Rectal smooth muscle tissue (tissue), 1 donor: ENCODE data around the gene CPTP.

Experiments
- H3K27ac ChIP-seq: one replicate; pipeline ENCODE4 v1.7.0; 2013; ENCODE audit warnings: low read depth, low read length, inconsistent platforms
- H3K27me3 ChIP-seq: one replicate; pipeline ENCODE4 v1.7.0; 2013; ENCODE audit warnings: low read length; ENCODE audit not compliant: control insufficient read depth, insufficient read depth
- H3K36me3 ChIP-seq: one replicate; pipeline ENCODE4 v1.7.0; 2013; ENCODE audit warnings: low read length; ENCODE audit not compliant: control insufficient read depth, insufficient read depth
- H3K4me1 ChIP-seq: one replicate; pipeline ENCODE4 v1.7.0; 2013; ENCODE audit warnings: low read length; ENCODE audit not compliant: control insufficient read depth, insufficient read depth
- H3K4me3 ChIP-seq: one replicate; pipeline ENCODE4 v1.7.0; 2013; ENCODE audit warnings: low read length
- H3K9ac ChIP-seq: one replicate; pipeline ENCODE4 v1.7.0; 2013; ENCODE audit warnings: low read length

CPTP gene

GRCh38 chr1:1321477-1321876 is 3.1 kb upstream of the CPTP start:
- Histone ChIP-seq H3K27me3 (no peaks in the 10 kb centered on the region), H3K36me3 (peaks cover 16% of the 10 kb centered on the region), H3K4me1 (peaks cover 19% of the 10 kb centered on the region), H3K4me3 (no peak overlapping the region), H3K9ac (no peak overlapping the region), H3K27ac (no peak overlapping the region)

DNA sequence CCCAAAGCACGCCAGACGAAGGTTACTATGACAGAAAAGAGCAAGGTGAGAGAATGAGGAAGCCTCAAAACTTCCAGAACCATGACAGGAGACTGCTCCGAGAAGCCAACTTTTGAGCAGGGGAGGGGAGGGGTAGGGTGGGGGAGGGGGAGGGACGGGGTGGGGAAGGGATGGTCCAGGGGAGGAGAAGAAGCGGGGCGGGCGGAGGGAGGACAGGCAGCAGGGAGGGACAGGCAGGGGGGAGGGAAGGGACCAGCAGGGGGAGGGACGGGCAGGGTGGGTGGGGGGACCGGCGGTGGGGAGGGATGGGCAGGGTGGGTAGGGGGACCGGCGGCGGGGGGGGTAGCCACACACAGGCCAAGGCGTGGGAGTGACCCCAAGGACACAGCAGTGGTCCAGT is 2.2 kb upstream of the CPTP start:
- no peak overlapping the region for H3K4me3 ChIP-seq
- no peak overlapping the region for H3K9ac ChIP-seq
- H3K27me3 ChIP-seq, result no peaks in the 10 kb centered on the region
- H3K4me1 ChIP-seq, result peaks cover 19% of the 10 kb centered on the region
- H3K36me3 ChIP-seq, result peaks cover 16% of the 10 kb centered on the region
- H3K27ac ChIP-seq, result no peak overlapping the region

GRCh38 chr1:1322952-1323351 is 1.6 kb upstream of the CPTP start:
- Histone ChIP-seq H3K4me3 (peak overlapping the region; percentile 10), H3K9ac (no peak overlapping the region), H3K27me3 (no peaks in the 10 kb centered on the region), H3K27ac (no peak overlapping the region), H3K36me3 (peaks cover 16% of the 10 kb centered on the region), H3K4me1 (peaks cover 16% of the 10 kb centered on the region)

GRCh38 chr1:1324084-1324523 is 498 bp upstream of the CPTP start:
- Histone ChIP-seq H3K36me3 (peaks cover 16% of the 10 kb centered on the region), H3K9ac (peak overlapping the region; percentile 68), H3K27ac (peak overlapping the region; percentile 83), H3K4me1 (peaks cover 11% of the 10 kb centered on the region), H3K27me3 (no peaks in the 10 kb centered on the region), H3K4me3 (peak overlapping the region; percentile 90)

DNA sequence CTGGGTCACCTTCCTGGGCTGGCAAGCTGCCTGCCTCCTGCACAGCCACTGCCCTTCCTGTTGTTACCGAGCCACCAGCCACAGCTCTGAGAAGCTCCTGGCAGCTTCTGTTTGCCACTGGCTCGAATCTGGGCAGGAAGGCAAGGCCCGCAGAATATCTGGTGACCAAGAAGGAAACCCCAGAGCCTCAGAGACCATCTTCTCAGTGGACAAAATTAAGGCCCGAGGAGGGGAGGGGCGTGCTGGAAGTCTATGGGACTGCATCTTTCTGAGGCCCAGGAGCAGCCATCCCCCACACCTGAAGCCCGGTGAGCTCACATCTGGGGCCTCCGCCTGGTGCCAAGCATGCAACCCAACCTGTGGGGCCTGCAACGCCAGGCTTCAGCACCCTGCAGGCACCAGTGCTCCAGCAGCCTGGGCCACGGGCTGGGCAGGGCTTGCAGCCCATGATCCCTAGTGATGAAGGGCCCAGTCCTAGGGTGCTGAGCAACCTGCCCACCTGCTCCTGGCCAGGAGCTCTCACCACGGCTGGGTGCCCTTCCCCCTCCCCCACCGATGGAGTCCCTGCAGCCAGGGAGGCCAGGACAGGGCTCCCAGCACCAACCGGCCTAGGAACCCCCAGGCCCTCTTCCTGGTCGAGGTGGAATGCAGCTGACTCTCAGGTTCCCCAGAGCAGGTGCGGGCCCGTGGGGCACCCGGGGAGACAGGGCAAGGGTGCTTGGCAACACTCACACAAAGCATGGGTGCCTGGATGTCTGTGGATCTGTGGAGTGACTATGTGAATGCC is 879 bp downstream of the CPTP start:
- peaks cover 11% of the 10 kb centered on the region for H3K4me1 ChIP-seq
- H3K4me3 ChIP-seq, result peak overlapping the region; percentile 84
- H3K36me3 ChIP-seq, result peaks cover 3% of the 10 kb centered on the region
- H3K9ac ChIP-seq, result peak overlapping the region; percentile 85
- peak overlapping the region; percentile 67 for H3K27ac ChIP-seq
- H3K27me3 ChIP-seq, result no peaks in the 10 kb centered on the region

DNA sequence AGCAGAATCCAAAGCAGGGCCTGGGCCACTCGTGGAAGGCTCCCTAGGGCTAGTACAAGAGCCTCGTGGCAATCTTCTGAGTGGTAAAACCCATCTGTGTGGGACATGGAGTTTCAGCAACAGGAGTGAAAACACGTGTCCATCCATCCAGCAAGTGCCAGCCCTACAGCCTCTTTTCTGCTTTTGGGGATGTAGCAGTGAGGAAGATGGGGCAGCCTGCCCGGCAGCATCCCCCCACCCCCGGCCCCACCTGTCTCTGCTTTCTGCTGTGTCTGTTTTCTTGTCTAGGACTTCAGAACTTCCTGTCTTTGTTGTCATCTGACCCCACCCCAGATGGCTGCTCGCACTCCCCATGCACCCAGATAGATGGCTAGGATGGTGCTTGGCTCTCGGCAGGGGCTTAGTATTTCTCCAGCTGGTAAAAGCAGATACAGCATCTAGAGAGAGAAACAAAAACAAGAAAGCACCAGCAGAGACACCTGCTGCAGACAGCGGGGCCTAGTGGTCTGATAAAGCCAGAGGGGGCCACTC is 1.5 kb downstream of the CPTP start:
- Histone ChIP-seq H3K4me3 (no peak overlapping the region), H3K4me1 (peaks cover 11% of the 10 kb centered on the region)

GRCh38 chr1:1327291-1327690 is 2.7 kb downstream of the CPTP start:
- peaks cover 2% of the 10 kb centered on the region for H3K36me3 ChIP-seq
- H3K27ac ChIP-seq, result no peak overlapping the region
- H3K9ac ChIP-seq, result no peak overlapping the region
- H3K27me3 ChIP-seq, result no peaks in the 10 kb centered on the region
- peaks cover 9% of the 10 kb centered on the region for H3K4me1 ChIP-seq
- no peak overlapping the region for H3K4me3 ChIP-seq

More for the DNA sequence above, 1.5 kb downstream of the CPTP start:
- Histone ChIP-seq H3K27me3 (no peaks in the 10 kb centered on the region), H3K9ac (no peak overlapping the region), H3K36me3 (peaks cover 2% of the 10 kb centered on the region), H3K27ac (no peak overlapping the region)

GRCh38 chr1:1328254-1328653 is 3.7 kb downstream of the CPTP start:
- Histone ChIP-seq H3K27ac (no peak overlapping the region), H3K36me3 (peaks cover 2% of the 10 kb centered on the region), H3K4me1 (peaks cover 6% of the 10 kb centered on the region), H3K27me3 (no peaks in the 10 kb centered on the region), H3K9ac (no peak overlapping the region), H3K4me3 (no peak overlapping the region)

DNA sequence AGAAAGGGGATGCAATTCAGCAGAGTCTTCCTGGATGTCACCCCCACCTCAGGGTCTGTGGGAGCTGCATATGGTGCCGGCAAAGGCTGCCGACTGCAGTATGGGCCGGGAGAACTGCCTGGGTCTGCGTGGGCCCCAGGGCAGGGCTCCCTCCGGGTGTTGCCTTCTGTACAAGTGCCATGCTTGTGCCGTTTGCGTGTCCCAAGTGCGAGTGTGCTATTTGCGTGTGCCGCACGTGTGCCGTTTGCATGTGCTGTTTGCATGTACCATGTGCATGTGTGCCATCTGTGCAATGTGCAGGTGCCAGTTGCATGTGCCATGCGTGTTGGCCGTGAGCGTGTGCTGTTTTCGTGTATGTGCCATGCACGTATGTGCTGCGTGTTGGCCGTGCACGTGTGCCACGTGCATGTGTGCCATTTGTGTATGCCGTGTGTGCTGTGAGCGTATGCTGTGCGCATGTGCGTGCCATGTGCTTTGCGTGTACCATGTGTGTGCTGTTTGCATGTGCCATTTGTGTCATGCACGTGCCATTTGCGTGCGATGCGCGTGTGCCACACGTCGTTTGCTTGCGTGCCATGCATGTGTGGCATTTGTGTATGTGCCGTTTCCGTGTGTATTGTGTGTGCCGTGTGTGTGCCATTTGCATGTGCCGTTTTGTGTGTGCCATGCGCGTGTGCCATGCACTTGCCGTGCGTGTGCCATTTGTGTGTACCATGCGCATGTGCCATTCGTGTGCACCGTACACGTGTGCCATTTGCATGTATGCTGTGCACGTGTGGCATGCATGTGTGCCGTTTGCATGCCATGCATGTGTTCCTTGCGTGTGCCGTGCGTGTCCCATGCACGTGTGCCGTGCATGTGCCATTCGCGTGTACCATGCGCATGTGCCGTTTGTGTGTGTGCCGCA is 5.0 kb downstream of the CPTP start:
- Histone ChIP-seq H3K36me3 (peaks cover 2% of the 10 kb centered on the region), H3K4me1 (peaks cover 6% of the 10 kb centered on the region), H3K9ac (no peak overlapping the region), H3K27me3 (no peaks in the 10 kb centered on the region), H3K4me3 (no peak overlapping the region), H3K27ac (no peak overlapping the region)

- no peaks in the 10 kb centered on the region for H3K27me3 ChIP-seq
- H3K4me1 ChIP-seq, result peaks cover 3% of the 10 kb centered on the region
- H3K27ac ChIP-seq, result no peak overlapping the region
- H3K9ac ChIP-seq, result no peak overlapping the region
- no peak overlapping the region for H3K4me3 ChIP-seq
- H3K36me3 ChIP-seq, result peaks cover 2% of the 10 kb centered on the region
Measured at GRCh38 chr1:1330366-1331067, 5.9 kb downstream of the CPTP start.

DNA sequence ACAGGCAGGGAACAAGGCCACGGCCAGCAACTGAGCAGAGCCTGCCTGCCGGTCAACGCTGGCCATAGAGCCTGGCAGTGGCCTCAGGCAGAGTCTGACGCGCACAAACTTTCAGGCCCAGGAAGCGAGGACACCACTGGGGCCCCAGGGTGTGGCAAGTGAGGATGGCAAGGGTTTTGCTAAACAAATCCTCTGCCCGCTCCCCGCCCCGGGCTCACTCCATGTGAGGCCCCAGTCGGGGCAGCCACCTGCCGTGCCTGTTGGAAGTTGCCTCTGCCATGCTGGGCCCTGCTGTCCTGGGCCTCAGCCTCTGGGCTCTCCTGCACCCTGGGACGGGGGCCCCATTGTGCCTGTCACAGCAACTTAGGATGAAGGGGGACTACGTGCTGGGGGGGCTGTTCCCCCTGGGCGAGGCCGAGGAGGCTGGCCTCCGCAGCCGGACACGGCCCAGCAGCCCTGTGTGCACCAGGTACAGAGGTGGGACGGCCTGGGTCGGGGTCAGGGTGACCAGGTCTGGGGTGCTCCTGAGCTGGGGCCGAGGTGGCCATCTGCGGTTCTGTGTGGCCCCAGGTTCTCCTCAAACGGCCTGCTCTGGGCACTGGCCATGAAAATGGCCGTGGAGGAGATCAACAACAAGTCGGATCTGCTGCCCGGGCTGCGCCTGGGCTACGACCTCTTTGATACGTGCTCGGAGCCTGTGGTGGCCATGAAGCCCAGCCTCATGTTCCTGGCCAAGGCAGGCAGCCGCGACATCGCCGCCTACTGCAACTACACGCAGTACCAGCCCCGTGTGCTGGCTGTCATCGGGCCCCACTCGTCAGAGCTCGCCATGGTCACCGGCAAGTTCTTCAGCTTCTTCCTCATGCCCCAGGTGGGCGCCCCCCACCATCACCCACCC is 6.7 kb downstream of the CPTP start, which contains the start of gene TAS1R3:
Gene TAS1R3, plus strand, starts transcription at position 213 of the 898 bp plus-strand sequence. Its CDS starts 66 bp downstream, at position 279.
- no peaks in the 10 kb centered on the region for H3K4me1 ChIP-seq
- no peaks in the 10 kb centered on the region for H3K27me3 ChIP-seq
- H3K4me3 ChIP-seq, result peak within 1 kb of the TSS; percentile 3

More for the DNA sequence above, 6.7 kb downstream of the CPTP start, which contains the start of gene TAS1R3:
- Histone ChIP-seq H3K9ac (no peak within 1 kb of the TSS), H3K27ac (no peak within 1 kb of the TSS), H3K36me3 (peaks cover 2% of the 10 kb centered on the region)
